ENCODE results near the gene RABGGTA.

GRCh38 chr14:24285351-24285750, 14.0 kb upstream of the RABGGTA start:
- TF ChIP-seq, protein P1, sequence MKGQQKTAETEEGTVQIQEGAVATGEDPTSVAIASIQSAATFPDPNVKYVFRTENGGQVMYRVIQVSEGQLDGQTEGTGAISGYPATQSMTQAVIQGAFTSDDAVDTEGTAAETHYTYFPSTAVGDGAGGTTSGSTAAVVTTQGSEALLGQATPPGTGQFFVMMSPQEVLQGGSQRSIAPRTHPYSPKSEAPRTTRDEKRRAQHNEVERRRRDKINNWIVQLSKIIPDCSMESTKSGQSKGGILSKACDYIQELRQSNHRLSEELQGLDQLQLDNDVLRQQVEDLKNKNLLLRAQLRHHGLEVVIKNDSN (IDR thresholded peaks at IDR 0.05): no peak
- TF ChIP-seq EP300 (IDR thresholded peaks at IDR 0.05; ENCODE audit: borderline replicate concordance): no peak
- no peak for TF ChIP-seq FOXM1 (IDR thresholded peaks at IDR 0.05; ENCODE audit: borderline replicate concordance, low read depth)
- TF ChIP-seq YY1 (IDR thresholded peaks at IDR 0.05; ENCODE audit: low read depth): no peak

All from Ishikawa (cell line).